ENCODE results near the gene SLC9A1. TPM values are rescaled to one million over a fixed set of nuclear protein-coding genes. Genes with fewer than 3 reads are reported as not detected.

SLC9A1 gene
- total RNA-seq, 1 experiment from 2014 or later, result 35.3 TPM

DNA sequence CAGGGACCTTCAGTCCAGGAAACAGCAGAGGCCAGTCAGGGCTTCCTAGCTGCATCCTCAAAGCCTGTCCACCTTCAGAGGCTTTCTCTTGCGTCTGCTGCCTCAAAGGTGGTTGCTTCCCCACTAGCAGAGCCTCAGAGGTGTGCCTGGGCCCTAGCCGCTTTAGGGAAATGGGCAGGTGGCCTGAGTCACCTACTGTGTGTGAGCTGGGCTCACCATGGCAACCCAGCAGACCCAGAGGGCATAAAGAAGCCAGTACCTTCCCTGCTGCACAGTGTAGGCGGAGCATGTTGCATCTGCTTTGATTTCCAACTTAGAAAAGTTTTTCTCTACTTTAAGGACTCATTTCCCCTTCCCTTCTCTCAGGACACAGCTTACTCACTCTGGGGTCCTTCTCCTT, 12.5 kb downstream of the SLC9A1 start:
- Histone ChIP-seq H3K36me3 (ENCODE audit: insufficient read depth, low read length) (peaks cover 16% of the 10 kb centered on the region), H3K4me1 (ENCODE audit: low read length) (peaks cover 97% of the 10 kb centered on the region), H3K79me2 (ENCODE audit: low read length) (peaks cover 96% of the 10 kb centered on the region), H2AFZ (ENCODE audit: low read length) (no peak overlapping the region), H3K27me3 (ENCODE audit: low read length) (no peaks in the 10 kb centered on the region), H3K4me3 (ENCODE audit: low read length) (peak overlapping the region; percentile 47), H3K9me3 (ENCODE audit: low read length) (no peaks in the 10 kb centered on the region), H4K20me1 (ENCODE audit: insufficient read depth, low read depth, low read length) (peaks cover 39% of the 10 kb centered on the region; the same call in 1 of the 2 replicates), H3K4me2 (ENCODE audit: low read depth, low read length, poor library complexity, severe bottlenecking) (peak overlapping the region; percentile 72), H3K9me2 (replicated peaks; ENCODE audit: insufficient read depth, low read length) (no peaks in the 10 kb centered on the region), H3K9ac (ENCODE audit: low read length) (peak overlapping the region; percentile 59), H3K27ac (ENCODE audit: low read length) (peak overlapping the region; percentile 99)
- DNase-seq, result peak; percentile 81

DNA sequence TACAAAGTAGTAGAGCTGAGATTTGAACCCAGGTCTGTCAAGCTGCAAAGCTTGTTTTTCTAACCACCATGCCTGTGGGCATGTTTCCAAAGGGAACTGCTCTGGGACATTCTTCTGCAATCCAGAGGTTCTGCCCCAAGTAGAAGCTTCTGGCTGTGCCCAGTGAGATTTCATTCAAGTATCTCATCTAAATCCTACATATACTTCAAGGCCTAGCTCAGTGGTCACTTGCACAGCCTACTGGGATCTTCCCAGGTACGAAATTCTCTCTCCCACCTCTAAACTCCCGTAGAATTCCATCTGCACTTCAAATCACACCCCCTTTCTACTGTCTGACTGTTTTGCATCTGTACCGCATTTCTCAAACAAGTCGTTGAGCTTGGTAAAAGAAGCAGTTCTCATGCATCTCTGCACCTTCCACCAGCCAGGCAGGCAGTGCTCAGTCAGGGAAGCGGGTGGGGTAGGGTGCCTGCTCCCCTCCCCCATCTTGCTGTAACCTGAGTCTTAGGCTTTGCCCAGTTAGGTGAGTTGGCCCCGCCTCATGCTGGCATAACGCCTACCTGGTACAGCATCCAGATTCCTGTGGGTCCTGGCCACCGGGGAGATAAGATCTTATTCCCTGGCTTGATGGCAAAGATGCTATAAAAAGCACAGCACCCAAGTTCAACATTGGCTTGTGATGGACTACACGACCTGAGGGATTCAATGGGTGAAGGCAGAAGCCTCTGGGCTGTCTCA, 13.5 kb downstream of the SLC9A1 start:
- H3K9me2 ChIP-seq (replicated peaks; ENCODE audit: insufficient read depth, low read length), result no peaks in the 10 kb centered on the region
- no peaks in the 10 kb centered on the region for H3K27me3 ChIP-seq (ENCODE audit: low read length)
- peaks cover 39% of the 10 kb centered on the region; the same call in 1 of the 2 replicates for H4K20me1 ChIP-seq (ENCODE audit: insufficient read depth, low read depth, low read length)
- peaks cover 100% of the 10 kb centered on the region for H3K79me2 ChIP-seq (ENCODE audit: low read length)
- peaks cover 15% of the 10 kb centered on the region for H3K36me3 ChIP-seq (ENCODE audit: insufficient read depth, low read length)
- peak overlapping the region; percentile 47; the same call in 1 of the 2 replicates for H3K4me3 ChIP-seq (ENCODE audit: low read length)
- no peak for DNase-seq
- H2AFZ ChIP-seq (ENCODE audit: low read length), result no peak overlapping the region
- H3K4me2 ChIP-seq (ENCODE audit: low read depth, low read length, poor library complexity, severe bottlenecking), result peak overlapping the region; percentile 72
- peak overlapping the region; percentile 59 for H3K9ac ChIP-seq (ENCODE audit: low read length)
- peaks cover 100% of the 10 kb centered on the region for H3K4me1 ChIP-seq (ENCODE audit: low read length)
- peak overlapping the region; percentile 99 for H3K27ac ChIP-seq (ENCODE audit: low read length)
- H3K9me3 ChIP-seq (ENCODE audit: low read length), result no peaks in the 10 kb centered on the region

DNA sequence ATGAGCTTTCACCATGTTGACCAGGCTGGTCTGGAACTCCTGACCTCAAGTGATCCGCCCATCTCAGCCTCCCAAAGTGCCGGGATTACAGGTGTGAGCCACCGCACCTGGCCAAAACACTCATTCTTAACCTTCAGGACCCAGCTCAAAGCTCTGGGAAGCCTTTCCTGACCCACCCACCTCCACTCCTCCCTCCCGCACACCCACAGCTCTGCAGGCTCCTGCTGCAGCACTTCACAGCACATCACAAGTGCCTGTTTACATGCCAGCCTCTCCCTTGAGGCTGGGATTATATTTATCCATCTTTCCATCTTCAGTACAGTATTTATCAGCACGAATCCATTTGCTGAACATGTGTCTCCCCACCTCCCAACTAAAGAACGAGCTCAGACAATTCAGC, 14.9 kb downstream of the SLC9A1 start:
- Histone ChIP-seq H3K9me2 (replicated peaks; ENCODE audit: insufficient read depth, low read length) (no peaks in the 10 kb centered on the region), H3K4me3 (ENCODE audit: low read length) (no peak overlapping the region), H3K9ac (ENCODE audit: low read length) (0 out of 2 replicates have a peak overlapping the region, but pooled peaks have one; percentile 59), H4K20me1 (ENCODE audit: insufficient read depth, low read depth, low read length) (peaks cover 39% of the 10 kb centered on the region; the same call in 1 of the 2 replicates), H3K9me3 (ENCODE audit: low read length) (no peaks in the 10 kb centered on the region), H3K4me1 (ENCODE audit: low read length) (peaks cover 95% of the 10 kb centered on the region), H3K36me3 (ENCODE audit: insufficient read depth, low read length) (peaks cover 9% of the 10 kb centered on the region), H3K79me2 (ENCODE audit: low read length) (peaks cover 100% of the 10 kb centered on the region), H3K27me3 (ENCODE audit: low read length) (no peaks in the 10 kb centered on the region), H3K4me2 (ENCODE audit: low read depth, low read length, poor library complexity, severe bottlenecking) (peak overlapping the region; percentile 72), H2AFZ (ENCODE audit: low read length) (no peak overlapping the region), H3K27ac (ENCODE audit: low read length) (peak overlapping the region; percentile 99)
- no peak for DNase-seq

DNA sequence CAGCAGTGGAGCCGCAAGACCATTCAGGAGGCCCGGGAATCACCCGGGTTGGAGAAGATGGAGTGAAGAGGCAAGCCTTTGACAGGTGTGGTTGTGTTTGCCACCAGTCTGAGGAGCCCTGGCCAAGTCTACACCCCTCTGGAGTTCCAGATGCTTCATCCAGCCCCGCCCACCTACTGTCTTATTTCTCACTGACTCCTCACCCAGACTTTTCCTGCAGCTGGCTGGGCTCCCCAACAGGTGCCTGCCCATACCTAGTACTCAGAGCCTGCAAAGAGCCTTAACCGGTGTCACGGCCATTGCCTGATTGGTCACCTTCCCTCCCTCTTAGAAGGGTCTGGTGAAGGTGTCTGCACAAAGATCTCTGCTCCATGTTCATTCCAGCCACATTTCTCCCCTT, 16.0 kb downstream of the SLC9A1 start:
- Histone ChIP-seq H3K9me3 (ENCODE audit: low read length) (no peaks in the 10 kb centered on the region), H3K36me3 (ENCODE audit: insufficient read depth, low read length) (peaks cover 12% of the 10 kb centered on the region), H3K9me2 (replicated peaks; ENCODE audit: insufficient read depth, low read length) (no peaks in the 10 kb centered on the region), H3K27ac (ENCODE audit: low read length) (peak overlapping the region; percentile 99), H3K4me1 (ENCODE audit: low read length) (peaks cover 84% of the 10 kb centered on the region), H3K27me3 (ENCODE audit: low read length) (no peaks in the 10 kb centered on the region), H3K79me2 (ENCODE audit: low read length) (peaks cover 97% of the 10 kb centered on the region), H3K4me2 (ENCODE audit: low read depth, low read length, poor library complexity, severe bottlenecking) (no peak overlapping the region), H3K4me3 (ENCODE audit: low read length) (no peak overlapping the region), H4K20me1 (ENCODE audit: insufficient read depth, low read depth, low read length) (peaks cover 39% of the 10 kb centered on the region; the same call in 1 of the 2 replicates), H3K9ac (ENCODE audit: low read length) (no peak overlapping the region), H2AFZ (ENCODE audit: low read length) (no peak overlapping the region)
- DNase-seq, result no peak

DNA sequence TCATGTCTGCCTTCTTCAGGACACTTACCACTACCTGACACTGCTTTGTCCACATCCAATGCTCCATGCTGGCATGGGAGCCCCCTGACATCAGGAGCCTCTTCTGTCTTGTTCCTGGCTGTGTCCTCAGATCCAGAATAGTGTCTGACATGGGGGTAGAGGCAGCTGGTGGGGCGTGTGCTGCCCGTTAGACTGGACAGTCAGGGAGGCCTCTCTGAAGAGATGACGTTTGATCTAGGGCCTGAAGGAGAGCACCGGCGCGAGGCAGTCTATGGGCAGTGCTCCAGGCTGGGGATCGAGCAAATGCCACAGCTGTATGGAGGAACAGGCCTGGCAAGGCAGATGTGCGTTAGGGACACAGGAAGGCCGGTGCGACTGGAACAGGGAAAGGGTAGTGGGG, 16.6 kb downstream of the SLC9A1 start:
- H3K9me2 ChIP-seq (replicated peaks; ENCODE audit: insufficient read depth, low read length), result no peaks in the 10 kb centered on the region
- H4K20me1 ChIP-seq (ENCODE audit: insufficient read depth, low read depth, low read length), result peaks cover 36% of the 10 kb centered on the region; the same call in 1 of the 2 replicates
- DNase-seq, result no peak
- H3K27ac ChIP-seq (ENCODE audit: low read length), result peak overlapping the region; percentile 99
- H3K4me1 ChIP-seq (ENCODE audit: low read length), result peaks cover 79% of the 10 kb centered on the region
- no peak overlapping the region for H3K4me2 ChIP-seq (ENCODE audit: low read depth, low read length, poor library complexity, severe bottlenecking)
- no peaks in the 10 kb centered on the region for H3K27me3 ChIP-seq (ENCODE audit: low read length)
- no peaks in the 10 kb centered on the region for H3K9me3 ChIP-seq (ENCODE audit: low read length)
- peaks cover 12% of the 10 kb centered on the region for H3K36me3 ChIP-seq (ENCODE audit: insufficient read depth, low read length)
- no peak overlapping the region for H3K4me3 ChIP-seq (ENCODE audit: low read length)
- no peak overlapping the region for H2AFZ ChIP-seq (ENCODE audit: low read length)
- peaks cover 94% of the 10 kb centered on the region for H3K79me2 ChIP-seq (ENCODE audit: low read length)
- no peak overlapping the region; the same call in 1 of the 2 replicates for H3K9ac ChIP-seq (ENCODE audit: low read length)

DNA sequence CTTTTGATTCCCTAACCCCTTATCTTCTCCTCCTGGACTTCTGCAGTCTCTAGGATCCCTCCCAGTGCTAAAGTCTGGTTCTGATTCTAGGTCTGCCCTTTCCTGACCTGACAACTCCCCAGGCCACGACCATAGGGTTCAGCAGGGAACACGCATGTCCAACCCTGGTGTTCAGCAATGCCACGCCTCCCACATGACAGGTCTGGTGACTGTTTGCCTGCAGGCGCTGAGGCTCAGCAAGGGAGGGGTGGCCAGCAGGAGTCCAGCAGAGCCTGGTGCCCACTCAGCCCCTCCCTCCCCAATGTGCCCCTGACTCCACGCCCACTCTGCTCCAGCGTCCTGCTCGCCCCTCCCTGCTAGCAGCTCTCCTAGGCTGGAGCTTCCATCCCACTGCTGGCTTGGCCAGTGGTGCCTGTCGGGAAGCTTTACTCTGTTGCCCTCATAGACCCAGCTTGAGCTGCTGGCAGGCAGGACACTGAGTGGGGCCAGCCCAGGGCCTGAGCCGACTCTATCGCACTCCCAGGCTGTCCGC, 17.3 kb downstream of the SLC9A1 start:
- no peak for DNase-seq
- H3K27ac ChIP-seq (ENCODE audit: low read length), result peak overlapping the region; percentile 99
- peaks cover 91% of the 10 kb centered on the region for H3K79me2 ChIP-seq (ENCODE audit: low read length)
- H3K36me3 ChIP-seq (ENCODE audit: insufficient read depth, low read length), result peaks cover 12% of the 10 kb centered on the region
- H3K4me1 ChIP-seq (ENCODE audit: low read length), result peaks cover 71% of the 10 kb centered on the region
- H3K9ac ChIP-seq (ENCODE audit: low read length), result peak overlapping the region; percentile 57; the same call in 1 of the 2 replicates
- H3K9me2 ChIP-seq (replicated peaks; ENCODE audit: insufficient read depth, low read length), result no peaks in the 10 kb centered on the region
- H3K9me3 ChIP-seq (ENCODE audit: low read length), result no peaks in the 10 kb centered on the region
- H3K4me2 ChIP-seq (ENCODE audit: low read depth, low read length, poor library complexity, severe bottlenecking), result peak overlapping the region; percentile 10
- no peak overlapping the region; the same call in 1 of the 2 replicates for H3K4me3 ChIP-seq (ENCODE audit: low read length)
- peaks cover 29% of the 10 kb centered on the region; the same call in 1 of the 2 replicates for H4K20me1 ChIP-seq (ENCODE audit: insufficient read depth, low read depth, low read length)
- H2AFZ ChIP-seq (ENCODE audit: low read length), result no peak overlapping the region
- H3K27me3 ChIP-seq (ENCODE audit: low read length), result no peaks in the 10 kb centered on the region

DNA sequence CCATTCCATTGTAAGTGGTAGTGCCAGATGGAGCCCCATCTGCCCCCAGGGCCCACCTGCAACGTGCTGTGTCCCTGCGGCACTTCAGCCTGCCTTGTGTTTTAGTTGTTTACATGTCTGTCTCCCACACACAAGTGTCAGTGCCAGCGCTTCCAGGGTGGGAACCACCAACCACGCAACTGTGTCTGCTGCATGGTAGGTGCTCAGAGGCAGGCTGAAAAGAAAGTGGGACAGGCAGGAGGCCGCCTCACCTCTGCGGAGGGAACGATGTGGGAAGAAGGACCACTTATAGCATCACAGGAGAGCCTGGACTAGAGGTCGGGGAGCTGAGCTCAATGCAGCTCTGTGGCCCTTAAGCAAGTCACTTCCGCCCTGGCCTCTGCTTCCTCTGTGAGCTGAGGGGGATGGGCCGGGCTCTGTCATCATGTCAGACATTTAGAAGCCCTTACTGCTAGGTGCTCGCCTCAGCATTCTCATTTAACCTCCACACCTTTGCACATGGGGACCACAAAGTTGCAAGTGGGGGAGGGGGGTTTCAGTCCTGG, 17.9 kb downstream of the SLC9A1 start:
- peak; percentile 81 for DNase-seq
- H3K36me3 ChIP-seq (ENCODE audit: insufficient read depth, low read length), result peaks cover 12% of the 10 kb centered on the region

DNA sequence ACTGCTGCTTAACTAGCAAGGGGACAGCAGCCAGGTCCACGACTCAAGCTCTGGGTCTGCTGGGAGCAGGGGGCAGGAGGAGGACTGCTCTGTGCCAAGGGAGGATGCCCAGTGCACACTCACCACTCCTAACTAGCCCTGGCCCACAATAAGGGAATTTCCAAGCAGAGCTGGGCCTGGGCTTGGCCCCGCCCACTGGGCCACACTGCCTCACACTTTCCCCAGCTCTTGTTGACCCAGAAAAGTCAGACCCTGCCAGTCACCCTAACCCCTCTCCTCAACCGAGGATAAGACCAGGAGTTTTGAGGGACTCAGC, 18.7 kb downstream of the SLC9A1 start:
- H3K79me2 ChIP-seq (ENCODE audit: low read length), result peaks cover 85% of the 10 kb centered on the region
- peaks cover 18% of the 10 kb centered on the region; the same call in 1 of the 2 replicates for H4K20me1 ChIP-seq (ENCODE audit: insufficient read depth, low read depth, low read length)
- peak overlapping the region; percentile 99 for H3K27ac ChIP-seq (ENCODE audit: low read length)
- no peak overlapping the region for H3K4me3 ChIP-seq (ENCODE audit: low read length)
- H3K9me3 ChIP-seq (ENCODE audit: low read length), result no peaks in the 10 kb centered on the region
- no peaks in the 10 kb centered on the region for H3K27me3 ChIP-seq (ENCODE audit: low read length)
- H3K4me1 ChIP-seq (ENCODE audit: low read length), result peaks cover 57% of the 10 kb centered on the region
- H3K36me3 ChIP-seq (ENCODE audit: insufficient read depth, low read length), result peaks cover 12% of the 10 kb centered on the region
- H3K4me2 ChIP-seq (ENCODE audit: low read depth, low read length, poor library complexity, severe bottlenecking), result no peak overlapping the region
- H2AFZ ChIP-seq (ENCODE audit: low read length), result no peak overlapping the region
- H3K9me2 ChIP-seq (replicated peaks; ENCODE audit: insufficient read depth, low read length), result no peaks in the 10 kb centered on the region
- H3K9ac ChIP-seq (ENCODE audit: low read length), result 0 out of 2 replicates have a peak overlapping the region, but pooled peaks have one; percentile 57
- no peak for DNase-seq

More for the DNA sequence above, 17.9 kb downstream of the SLC9A1 start:
- H3K4me1 ChIP-seq (ENCODE audit: low read length), result peaks cover 66% of the 10 kb centered on the region
- H3K4me2 ChIP-seq (ENCODE audit: low read depth, low read length, poor library complexity, severe bottlenecking), result peak overlapping the region; percentile 10
- H3K4me3 ChIP-seq (ENCODE audit: low read length), result no peak overlapping the region; the same call in 1 of the 2 replicates
- no peaks in the 10 kb centered on the region for H3K9me2 ChIP-seq (replicated peaks; ENCODE audit: insufficient read depth, low read length)
- H3K27me3 ChIP-seq (ENCODE audit: low read length), result no peaks in the 10 kb centered on the region
- peaks cover 91% of the 10 kb centered on the region for H3K79me2 ChIP-seq (ENCODE audit: low read length)
- H4K20me1 ChIP-seq (ENCODE audit: insufficient read depth, low read depth, low read length), result peaks cover 26% of the 10 kb centered on the region; the same call in 1 of the 2 replicates
- peak overlapping the region; percentile 99 for H3K27ac ChIP-seq (ENCODE audit: low read length)
- H3K9ac ChIP-seq (ENCODE audit: low read length), result peak overlapping the region; percentile 57
- no peaks in the 10 kb centered on the region for H3K9me3 ChIP-seq (ENCODE audit: low read length)
- H2AFZ ChIP-seq (ENCODE audit: low read length), result no peak overlapping the region

Data from Karpas-422 (cell line).